HG02885 (cell line): Measurements from ENCODE around the gene CTSH.
"Not testable (repeated sequence)": the region's sequence is repeated elsewhere in the genome, so short reads cannot be mapped to it uniquely, and the experiment has no call there.

Source experiments
- ATAC-seq: cut with Tn5 transposase; IDR thresholded peaks from one replicate; pipeline ENCODE4 v1.9.1; 2021; ENCODE audit warnings: mild to moderate bottlenecking; ENCODE audit not compliant: unreplicated experiment, poor library complexity

The CTSH gene

GRCh38 chr15:78900819-78901533, 43.9 kb downstream of the CTSH start:
- not testable (repeated sequence) for ATAC-seq

- ATAC-seq: no peak
These were observed 46.3 kb downstream of the CTSH start for GRCh38 chr15:78898540-78898939.

- ATAC-seq: no peak
These were observed 49.4 kb downstream of the CTSH start for GRCh38 chr15:78895471-78895870.

DNA sequence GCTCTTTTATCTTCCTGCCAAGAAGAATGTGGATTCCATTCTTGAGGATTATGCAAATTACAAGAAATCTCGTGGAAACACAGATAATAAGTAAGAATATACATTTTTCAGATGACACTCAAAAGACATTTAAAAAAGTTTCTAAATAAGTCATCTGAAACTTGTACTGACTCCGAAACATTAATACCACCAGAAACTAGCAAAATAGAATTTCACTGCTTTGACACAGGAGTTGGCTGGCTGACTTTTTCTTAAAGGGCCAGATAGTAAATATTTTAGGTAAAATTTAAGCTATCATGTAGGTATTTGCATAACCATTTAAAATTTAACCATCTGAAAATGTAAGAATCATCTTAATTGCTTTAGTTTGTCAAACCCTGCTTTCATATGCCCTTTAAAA, 51.3 kb downstream of the CTSH start:
- no peak for ATAC-seq

DNA sequence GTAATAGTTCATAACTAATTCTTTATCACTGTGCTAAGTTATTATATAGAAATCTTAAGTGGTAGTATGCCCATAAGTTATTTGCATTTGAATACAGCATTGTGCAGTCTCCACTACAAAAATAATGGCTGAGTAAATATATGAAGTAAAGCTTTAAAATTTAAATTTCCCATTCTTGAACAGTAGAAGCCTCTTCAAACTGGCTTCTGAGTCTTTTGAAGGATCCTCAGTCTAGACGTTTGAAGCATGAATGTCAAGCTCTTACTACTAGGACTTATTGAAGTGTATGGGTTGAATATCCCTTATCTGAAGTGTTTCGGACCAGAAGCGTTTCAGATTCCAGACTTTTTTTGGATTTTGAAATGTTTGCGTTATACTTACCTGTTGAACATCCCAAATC, 55.8 kb downstream of the CTSH start:
- no peak for ATAC-seq

DNA sequence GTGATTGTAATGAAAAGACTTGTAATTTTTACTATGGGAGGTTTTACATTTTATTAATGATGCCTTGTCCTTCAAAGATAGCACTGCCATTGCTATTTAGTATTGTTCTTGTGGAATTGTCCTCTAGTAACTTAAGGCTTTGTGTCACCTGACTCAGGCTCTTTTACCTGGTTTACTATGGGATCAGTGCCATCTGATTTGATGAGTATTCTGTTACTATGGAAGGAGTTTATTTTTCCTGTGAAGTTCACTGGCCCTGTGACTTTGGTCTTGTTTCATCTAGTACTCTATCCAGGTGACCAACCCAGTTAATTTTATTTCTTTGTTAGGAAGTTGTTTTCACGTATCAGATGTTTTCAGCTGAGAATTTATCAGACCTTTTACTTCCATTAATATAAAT, 63.2 kb downstream of the CTSH start:
- ATAC-seq: no peak

- ATAC-seq: no peak
These were observed 64.0 kb downstream of the CTSH start for GRCh38 chr15:78880813-78881212.

- ATAC-seq: no peak
These were observed 64.7 kb downstream of the CTSH start for GRCh38 chr15:78880242-78880533.

- no peak for ATAC-seq
These were observed 65.2 kb downstream of the CTSH start for GRCh38 chr15:78879517-78880241.

GRCh38 chr15:78878356-78878755, 66.5 kb downstream of the CTSH start:
- no peak for ATAC-seq

- ATAC-seq: not testable (repeated sequence)
These were observed 67.9 kb downstream of the CTSH start for GRCh38 chr15:78876954-78877353.

GRCh38 chr15:78875107-78875914, 69.5 kb downstream of the CTSH start:
- no peak for ATAC-seq

DNA sequence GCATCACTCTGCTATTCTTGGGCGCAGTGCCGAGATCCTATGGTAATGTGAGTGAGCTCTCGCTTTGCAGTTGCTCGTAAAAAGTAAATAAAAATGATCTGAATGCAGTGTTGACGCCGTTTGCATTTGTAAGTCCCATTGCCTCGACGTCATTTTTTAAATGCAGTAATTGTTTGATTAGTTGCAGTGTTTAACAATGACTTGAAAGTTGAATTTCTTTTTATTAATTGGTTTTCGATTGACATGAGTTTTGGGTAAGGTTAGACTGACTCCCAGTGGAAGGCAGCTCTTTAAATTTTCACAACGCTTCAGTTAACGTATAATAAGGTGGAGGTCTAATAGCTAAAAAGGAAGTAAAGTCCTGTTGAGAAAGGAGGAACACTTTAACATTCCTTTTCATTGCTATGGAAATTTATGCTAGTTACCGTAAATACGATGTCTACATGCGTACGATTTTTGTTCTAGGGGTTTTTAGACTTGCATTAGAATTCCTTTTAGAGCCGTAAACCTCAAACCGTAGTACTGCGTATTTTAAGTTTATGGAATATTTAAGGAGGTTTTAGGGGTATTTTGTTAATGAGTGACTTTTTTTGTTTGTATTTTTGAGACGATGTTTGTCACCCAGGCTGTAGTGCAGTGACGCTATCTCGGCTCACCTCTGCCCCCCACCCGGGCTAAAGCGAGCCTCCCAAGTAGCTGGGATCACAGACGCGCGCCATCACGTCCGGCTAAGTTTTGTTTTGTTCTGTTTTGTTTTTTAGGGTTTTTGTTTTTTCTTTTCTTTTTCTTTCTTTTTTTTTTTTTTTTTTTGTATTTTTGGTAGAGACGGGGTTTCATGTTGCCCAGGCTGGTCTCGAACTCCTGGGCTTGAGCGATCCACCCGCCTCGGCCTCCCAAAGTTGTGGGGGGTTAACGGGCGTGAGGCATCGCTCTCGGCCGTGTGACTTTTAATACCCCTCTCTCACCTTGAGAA, 70.8 kb downstream of the CTSH start:
- ATAC-seq: no peak

- peak; percentile 76 for ATAC-seq
These were observed 71.7 kb downstream of the CTSH start for GRCh38 chr15:78872972-78873792.

DNA sequence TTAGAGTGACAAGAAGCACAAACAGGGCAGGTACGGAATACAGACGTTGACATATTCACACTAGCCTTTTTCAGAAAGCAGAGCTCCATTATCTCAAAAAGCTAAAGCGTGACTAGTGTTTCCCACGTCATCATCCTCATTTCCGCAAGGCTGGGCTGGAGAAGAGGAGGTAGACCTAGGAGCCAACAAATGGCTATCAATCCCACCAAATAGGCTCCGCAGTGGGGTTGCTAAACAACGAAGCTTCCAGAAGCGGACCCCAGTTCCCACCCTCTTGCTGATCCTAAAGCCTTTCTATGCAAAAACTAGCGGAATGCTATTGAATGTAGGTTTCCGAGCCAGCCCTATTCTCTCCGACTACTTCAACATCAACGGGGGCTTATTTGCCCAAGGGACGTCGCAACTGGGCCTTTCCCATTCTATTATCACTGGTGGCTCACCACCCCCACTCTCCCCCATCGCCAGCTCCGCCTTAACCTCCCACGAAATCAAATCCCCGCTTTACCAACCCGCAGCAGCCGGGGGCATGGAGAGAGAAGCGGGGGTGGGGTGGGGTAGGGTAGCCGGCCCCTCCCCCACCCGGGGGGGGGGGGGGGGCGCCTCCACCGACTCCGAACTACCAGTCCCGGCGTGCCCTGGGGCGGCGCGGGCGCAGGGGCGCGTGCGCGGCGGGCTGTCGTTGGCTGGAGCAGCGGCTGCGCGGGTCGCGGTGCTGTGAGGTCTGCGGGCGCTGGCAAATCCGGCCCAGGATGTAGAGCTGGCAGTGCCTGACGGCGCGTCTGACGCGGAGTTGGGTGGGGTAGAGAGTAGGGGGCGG, 72.5 kb downstream of the CTSH start, which contains the start of gene MORF4L1:
MORF4L1 (plus strand) TSS at position 736 of the 817 bp plus-strand sequence. CDS start 128 bp downstream, outside the sequence.
- peak; percentile 80 for ATAC-seq

DNA sequence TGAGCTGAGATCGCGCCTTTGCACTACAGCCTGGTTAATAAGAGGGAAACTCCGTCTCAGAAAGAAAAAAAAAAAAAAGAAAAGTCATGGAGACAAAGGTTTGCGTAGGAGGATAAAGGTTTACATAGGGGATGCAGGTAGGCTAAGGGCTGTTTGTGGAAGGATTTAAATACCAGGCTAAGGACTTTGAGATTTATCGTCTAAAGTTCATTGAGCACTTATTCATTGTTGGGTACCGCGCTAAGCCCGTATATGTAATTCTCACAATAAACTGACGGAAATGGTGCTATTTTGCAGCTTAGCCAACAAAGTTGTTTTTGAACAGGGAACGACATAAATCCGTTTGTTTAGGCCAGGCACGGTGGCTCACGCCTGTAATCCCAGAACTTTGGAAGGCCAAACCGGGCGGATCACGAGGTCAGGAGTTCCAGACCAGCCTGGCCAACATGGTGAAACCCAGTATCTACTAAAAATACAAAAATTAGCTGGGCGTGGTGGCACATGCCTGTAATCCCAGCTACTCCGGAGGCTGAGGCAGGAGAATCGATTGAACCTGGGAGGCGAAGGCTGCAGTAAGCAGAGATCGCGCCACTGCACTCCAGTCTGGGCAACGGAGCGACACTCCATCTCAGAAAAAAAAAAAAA, 73.2 kb downstream of the CTSH start:
- not testable (repeated sequence) for ATAC-seq
